GM18909 (cell line): Measurements from ENCODE around the gene TANC1.

Experiments
- ATAC-seq: cut with Tn5 transposase; IDR thresholded peaks from one replicate; pipeline ENCODE4 v1.9.1; 2021; ENCODE audit warnings: mild to moderate bottlenecking; ENCODE audit not compliant: unreplicated experiment, poor library complexity

TANC1 gene

DNA sequence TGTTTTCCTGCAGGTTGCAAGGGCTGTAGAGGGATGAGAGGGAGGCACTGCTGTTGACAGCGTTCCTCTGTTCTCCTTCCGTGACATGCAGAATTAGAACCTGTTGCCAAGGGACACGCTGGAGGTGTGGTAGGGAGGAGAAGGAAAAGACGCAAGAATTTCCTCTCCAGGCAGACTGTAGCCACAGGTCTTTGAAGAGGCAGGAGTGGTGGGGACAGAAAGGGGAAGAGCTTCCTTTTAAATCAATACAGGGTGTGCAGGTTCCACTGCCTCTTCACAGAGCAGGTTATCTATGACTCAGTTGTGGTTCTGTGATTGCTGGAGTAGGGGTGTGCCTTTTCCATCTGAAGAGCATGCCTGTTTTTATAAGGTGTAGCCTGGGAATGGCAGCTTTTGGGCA is 185.0 kb downstream of the TANC1 start:
- no peak for ATAC-seq

GRCh38 chr2:159153951-159154350 is 185.5 kb downstream of the TANC1 start:
- ATAC-seq, result no peak

- ATAC-seq, result no peak
These were observed 185.9 kb downstream of the TANC1 start for GRCh38 chr2:159154366-159154765.

DNA sequence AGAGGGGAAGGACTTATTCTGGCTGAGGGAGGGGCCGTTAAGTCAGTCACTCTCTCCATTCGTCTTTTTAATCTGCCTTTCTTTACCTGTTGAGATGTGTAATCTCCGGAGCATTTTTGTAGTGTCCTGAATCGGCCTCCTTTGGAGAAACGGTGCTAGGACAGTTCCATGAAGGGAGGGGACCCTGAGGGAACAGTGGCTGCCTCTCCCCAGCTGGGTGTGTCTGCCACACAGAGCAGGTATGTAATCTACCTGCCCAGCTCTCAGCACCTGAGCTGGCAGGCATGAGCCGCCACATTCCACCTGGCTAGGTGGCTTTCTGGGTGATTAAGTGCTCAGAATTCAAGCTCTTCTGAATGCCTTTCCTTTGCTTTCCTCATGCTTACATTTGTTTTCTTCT is 186.9 kb downstream of the TANC1 start:
- no peak for ATAC-seq

DNA sequence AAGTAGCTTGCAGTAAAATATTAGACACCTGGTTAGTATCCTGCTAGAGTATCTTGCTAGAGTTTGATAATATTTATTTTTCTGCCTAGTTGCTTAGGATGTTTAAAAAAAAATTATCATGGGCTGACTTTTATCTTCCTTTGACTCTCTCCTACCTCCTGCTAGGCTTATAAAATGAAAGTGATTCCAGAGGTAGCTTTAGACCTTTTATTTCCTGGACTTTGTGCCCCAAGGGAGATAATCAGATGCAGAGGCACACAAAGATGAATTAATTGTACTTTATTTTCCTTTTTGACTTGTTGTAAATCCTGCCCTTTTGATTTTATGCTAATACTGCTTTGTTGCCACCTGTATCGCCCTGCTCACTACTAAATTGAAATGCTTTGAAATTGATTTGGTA is 187.4 kb downstream of the TANC1 start:
- no peak for ATAC-seq

GRCh38 chr2:159156834-159157233 is 188.4 kb downstream of the TANC1 start:
- no peak for ATAC-seq

DNA sequence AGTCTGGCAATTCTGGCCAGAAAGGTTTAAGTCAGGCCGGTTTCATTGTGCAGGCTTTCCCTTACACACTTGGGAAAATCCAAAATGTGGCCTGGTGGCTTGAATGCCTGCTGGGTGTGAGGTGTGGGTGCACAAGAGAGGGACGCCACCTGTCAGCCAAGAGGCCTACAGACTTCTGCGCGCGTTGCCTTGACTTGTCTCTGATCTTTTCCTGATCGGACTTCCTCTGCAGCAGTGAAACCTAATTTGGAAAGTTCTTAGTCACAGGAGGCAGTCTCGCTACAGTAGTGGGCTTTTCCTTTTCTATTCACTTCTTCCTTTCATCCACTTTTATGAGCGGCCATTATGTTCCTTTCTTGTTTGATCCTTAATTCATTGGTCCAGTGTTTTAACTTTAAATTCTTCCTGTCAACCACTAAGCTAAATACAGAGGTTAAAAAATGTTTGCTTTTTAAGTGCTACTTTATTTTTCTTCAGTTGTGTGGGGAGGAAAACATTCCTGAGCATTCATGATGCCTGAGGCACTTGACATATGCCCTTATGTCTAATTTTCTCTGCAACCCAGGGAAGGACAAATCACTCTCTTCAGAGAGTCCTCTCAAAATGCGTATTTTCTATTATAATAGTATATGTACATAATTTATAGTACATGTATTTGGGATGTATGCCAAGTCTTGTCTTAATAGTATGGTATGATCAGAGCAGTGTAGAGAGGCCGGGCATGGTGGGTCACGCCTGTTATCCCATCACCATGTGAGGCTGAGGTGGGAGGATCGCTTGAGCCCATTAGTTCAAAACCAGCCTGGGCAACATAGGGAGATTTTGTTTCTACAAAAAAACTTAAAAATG is 189.1 kb downstream of the TANC1 start:
- ATAC-seq, result peak; percentile 59

- ATAC-seq, result no peak
These were observed 192.0 kb downstream of the TANC1 start for GRCh38 chr2:159160412-159160811.

GRCh38 chr2:159160954-159161353 is 192.5 kb downstream of the TANC1 start:
- no peak for ATAC-seq

DNA sequence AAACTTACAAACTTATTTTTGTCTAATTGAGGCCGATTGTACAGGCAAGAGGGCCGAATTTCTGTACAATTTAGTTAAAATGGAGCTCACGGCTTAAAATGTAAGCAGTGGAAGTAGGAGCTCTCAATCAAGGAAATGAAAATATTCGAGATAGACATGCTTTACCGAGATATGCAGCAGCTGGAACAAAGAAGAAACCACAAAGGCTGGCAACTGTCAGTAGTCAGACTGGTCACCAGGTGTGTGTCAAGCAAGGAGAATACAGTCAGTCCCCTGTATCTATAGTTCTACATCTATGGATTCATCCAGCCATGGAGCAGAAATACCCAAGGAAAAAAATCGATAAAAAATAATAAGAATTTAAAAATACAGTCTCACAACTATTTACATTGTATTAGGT is 195.5 kb downstream of the TANC1 start:
- no peak for ATAC-seq

DNA sequence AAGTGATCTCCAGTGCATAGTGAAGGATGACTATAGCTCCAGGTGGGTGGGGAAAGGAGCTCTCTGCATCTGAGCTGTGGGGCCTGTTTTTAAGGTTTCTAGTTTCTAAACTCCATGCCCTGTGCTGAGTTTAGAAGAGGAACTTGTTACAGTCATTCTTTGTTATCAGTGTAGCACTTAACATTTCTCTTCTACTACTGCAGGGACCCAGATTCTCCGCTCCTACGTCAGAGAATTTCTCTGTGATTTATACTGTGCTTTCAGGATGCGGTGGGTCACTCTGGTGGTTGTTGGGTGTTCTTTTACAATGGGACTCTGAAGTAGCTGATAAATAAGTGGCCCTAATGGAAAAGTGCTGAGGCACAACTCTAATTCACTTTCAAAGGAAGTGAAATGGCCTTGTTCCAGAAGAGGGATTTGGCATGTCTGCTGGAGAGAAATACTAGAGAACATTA is 196.0 kb downstream of the TANC1 start:
- no peak for ATAC-seq

GRCh38 chr2:159165048-159165447 is 196.6 kb downstream of the TANC1 start:
- no peak for ATAC-seq

GRCh38 chr2:159168707-159169106 is 200.3 kb downstream of the TANC1 start:
- ATAC-seq, result no peak

GRCh38 chr2:159169187-159169586 is 200.7 kb downstream of the TANC1 start:
- ATAC-seq, result no peak

DNA sequence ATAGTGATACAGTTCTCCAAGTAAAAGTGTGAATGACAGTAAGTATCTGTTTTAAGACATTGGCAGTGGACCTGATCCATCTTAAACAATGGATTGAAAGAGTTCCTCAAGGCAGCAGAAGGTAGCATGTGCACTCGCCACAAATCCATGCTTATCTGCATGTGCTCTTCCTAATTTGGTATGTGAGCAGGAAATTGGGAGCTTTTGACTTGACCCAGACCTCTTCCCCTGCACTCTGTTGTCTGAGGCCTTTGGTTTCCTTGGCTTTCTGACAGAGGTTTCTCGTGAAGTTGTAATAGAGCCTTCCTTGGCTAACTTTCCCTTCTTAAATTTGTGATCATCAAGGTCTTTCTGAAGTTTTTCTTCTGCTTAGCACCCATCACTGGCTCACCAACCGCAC is 204.0 kb downstream of the TANC1 start:
- ATAC-seq, result no peak

DNA sequence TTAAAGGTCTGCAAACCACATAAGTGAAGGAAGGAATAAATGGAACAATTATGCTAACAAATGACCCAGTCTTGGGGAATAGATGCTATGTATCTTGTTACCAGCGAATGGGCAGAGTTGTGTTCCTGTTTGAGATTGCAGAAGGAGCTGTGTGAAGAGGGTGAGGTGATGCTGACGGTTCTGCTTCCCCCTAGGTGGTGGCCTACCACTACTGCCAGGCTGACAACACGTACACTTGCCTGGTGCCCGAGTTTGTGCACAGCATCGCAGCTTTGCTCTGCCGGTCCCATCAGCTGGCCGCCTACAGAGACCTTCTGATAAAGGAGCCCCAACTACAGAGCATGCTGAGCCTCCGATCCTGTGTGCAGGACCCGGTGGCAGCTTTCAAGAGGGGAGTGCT is 206.3 kb downstream of the TANC1 start:
- no peak for ATAC-seq

- no peak for ATAC-seq
These were observed 206.7 kb downstream of the TANC1 start for GRCh38 chr2:159175182-159175581.

- no peak for ATAC-seq
These were observed 207.5 kb downstream of the TANC1 start for GRCh38 chr2:159175927-159176326.

- no peak for ATAC-seq
These were observed 208.1 kb downstream of the TANC1 start for GRCh38 chr2:159176555-159176954.

- ATAC-seq, result no peak
These were observed 208.9 kb downstream of the TANC1 start for GRCh38 chr2:159177357-159177756.

- ATAC-seq, result no peak
These were observed 209.5 kb downstream of the TANC1 start for GRCh38 chr2:159177957-159178356.

GRCh38 chr2:159179096-159179495 is 210.7 kb downstream of the TANC1 start:
- no peak for ATAC-seq
